Right atrium auricular region (tissue), 2 donors: ENCODE data around the gene TRIM4. TPM values are rescaled to one million over a fixed set of nuclear protein-coding genes. Genes with fewer than 3 reads are reported as not detected.

ENCODE experiments used
- DNase-seq: peaks from one replicate; pipeline ENCODE4 v3.0.0-alpha.2; 2019; ENCODE audit warnings: low spot score
- H3K27ac ChIP-seq, 2 donors: fragments of 200-600 bp; sonication (generic); 1 replicate in 1 of 2; 2 replicates in 1 of 2; pipeline ENCODE4 v1.5.1; 2016 to 2019
- H3K27me3 ChIP-seq, 2 donors: fragments of 200-600 bp; sonication (generic); one replicate each; pipeline versions ENCODE4 v1.5.1 to v1.6.0; 2017 to 2019
- H3K36me3 ChIP-seq: fragments of 200-600 bp; sonication (generic); one replicate; pipeline ENCODE4 v1.5.1; 2016
- H3K4me1 ChIP-seq, 2 donors: fragments of 200-600 bp; sonication (generic); one replicate each; pipeline versions ENCODE4 v1.5.1 to v1.6.0; 2017 to 2019
- H3K4me3 ChIP-seq, 2 donors: fragments of 200-600 bp; sonication (generic); 1 replicate in 1 of 2; 2 replicates in 1 of 2; pipeline ENCODE4 v1.5.1; 2017 to 2019; ENCODE audit warnings: mild to moderate bottlenecking in 1 of 2, moderate library complexity in 1 of 2
- H3K9me3 ChIP-seq, 2 donors: fragments of 200-600 bp; sonication (generic); one replicate each; pipeline ENCODE4 v1.5.1; 2019
- CTCF ChIP-seq, 2 donors: fragments of 200-600 bp; sonication (generic); IDR thresholded peaks; one replicate each; pipeline ENCODE4 v1.5.1; 2019; ENCODE audit warnings: antibody characterized with exemption in 2 of 2
- total RNA-seq, 2 donors: library from RNA; depleted of rRNA; stranded (reverse); fragments of >200 nt; gene quantifications; one replicate each; pipeline ENCODE4 v1.1.0, GENCODE V29; 2016

Gene TRIM4
- total RNA-seq, 2 donors from 2014 or later: 8.8 to 13.3 TPM

- no peaks in the 10 kb centered on the region for H3K36me3 ChIP-seq
- H3K4me3 ChIP-seq: no peak overlapping the region
- H3K27ac ChIP-seq: no peak overlapping the region
- TF ChIP-seq CTCF (IDR thresholded peaks at IDR 0.05): no peak
- H3K9me3 ChIP-seq: no peaks in the 10 kb centered on the region
- peaks cover 0 to 13% of the 10 kb centered on the region in 2 donors for H3K4me1 ChIP-seq
- no peak for DNase-seq
- H3K27me3 ChIP-seq: no peaks in the 10 kb centered on the region
Measured at GRCh38 chr7:99926321-99926720, 7.0 kb upstream of the TRIM4 start.

- H3K4me1 ChIP-seq: peaks cover 0 to 17% of the 10 kb centered on the region in 2 donors
- no peaks in the 10 kb centered on the region for H3K36me3 ChIP-seq
- no peaks in the 10 kb centered on the region for H3K9me3 ChIP-seq
- H3K27me3 ChIP-seq: no peaks in the 10 kb centered on the region
- no peak overlapping the region for H3K4me3 ChIP-seq
- no peak overlapping the region for H3K27ac ChIP-seq
- TF ChIP-seq CTCF (IDR thresholded peaks at IDR 0.05): no peak
- no peak for DNase-seq
Measured at GRCh38 chr7:99923200-99923599, 3.9 kb upstream of the TRIM4 start.

- Histone ChIP-seq H3K4me3 (peak overlapping the region; percentile 74 to 94), H3K36me3 (peaks cover 10% of the 10 kb centered on the region), H3K4me1 (peaks cover 0 to 42% of the 10 kb centered on the region in 2 donors), H3K27ac (peak overlapping the region; percentile 82 to 96), H3K9me3 (no peaks in the 10 kb centered on the region), H3K27me3 (no peaks in the 10 kb centered on the region)
- DNase-seq: no peak
- no peak for TF ChIP-seq CTCF (IDR thresholded peaks at IDR 0.05)
Measured at GRCh38 chr7:99920149-99920548, 819 bp upstream of the TRIM4 start.

GRCh38 chr7:99919814-99920112 is 433 bp upstream of the TRIM4 start:
- H3K36me3 ChIP-seq: peaks cover 10% of the 10 kb centered on the region
- DNase-seq: no peak
- no peaks in the 10 kb centered on the region for H3K9me3 ChIP-seq
- TF ChIP-seq CTCF (IDR thresholded peaks at IDR 0.05): no peak
- peaks cover 0 to 42% of the 10 kb centered on the region in 2 donors for H3K4me1 ChIP-seq
- peak overlapping the region; percentile 74 to 94 for H3K4me3 ChIP-seq
- H3K27me3 ChIP-seq: no peaks in the 10 kb centered on the region
- peak overlapping the region; percentile 82 to 96 for H3K27ac ChIP-seq

- no peak overlapping the region for H3K4me3 ChIP-seq
- no peaks in the 10 kb centered on the region for H3K9me3 ChIP-seq
- no peak for TF ChIP-seq CTCF (IDR thresholded peaks at IDR 0.05)
- H3K36me3 ChIP-seq: peaks cover 35% of the 10 kb centered on the region
- no peak overlapping the region for H3K27ac ChIP-seq
- H3K27me3 ChIP-seq: no peaks in the 10 kb centered on the region
- H3K4me1 ChIP-seq: peaks cover 0 to 9% of the 10 kb centered on the region in 2 donors
- no peak for DNase-seq
Measured at GRCh38 chr7:99910976-99911375, 8.4 kb downstream of the TRIM4 start.

- no peak for DNase-seq
- Histone ChIP-seq H3K9me3 (no peaks in the 10 kb centered on the region), H3K36me3 (peaks cover 67% of the 10 kb centered on the region), H3K4me1 (no peaks in the 10 kb centered on the region), H3K27me3 (no peaks in the 10 kb centered on the region), H3K27ac (peak overlapping the region; percentile 2 to 57), H3K4me3 (no peak overlapping the region)
- TF ChIP-seq CTCF (IDR thresholded peaks at IDR 0.05): no peak
Measured at GRCh38 chr7:99901581-99901980, 17.7 kb downstream of the TRIM4 start.
